ENCODE measurements around the gene ZNF532.

DNA sequence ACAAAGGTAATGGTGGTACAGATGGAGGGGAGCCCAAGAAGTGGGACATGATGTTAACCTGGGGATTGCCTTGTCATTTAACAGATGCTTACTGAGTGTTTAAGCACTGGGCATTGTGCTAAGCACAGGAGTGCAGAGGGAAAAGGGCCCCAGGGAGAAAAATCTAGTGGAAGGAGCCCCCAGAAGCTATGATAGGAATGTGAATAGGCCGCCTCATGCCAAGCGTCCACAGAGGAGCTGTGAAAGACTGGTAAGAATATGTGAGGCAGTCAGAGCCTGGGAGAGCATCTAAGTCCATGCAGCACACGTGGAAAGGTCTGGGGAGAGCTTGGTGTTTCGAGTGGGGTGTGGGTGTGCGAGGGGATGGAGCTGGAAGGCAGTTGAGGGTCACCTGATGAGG is 5.5 kb downstream of the ZNF532 start:
- TF ChIP-seq, protein P1, sequence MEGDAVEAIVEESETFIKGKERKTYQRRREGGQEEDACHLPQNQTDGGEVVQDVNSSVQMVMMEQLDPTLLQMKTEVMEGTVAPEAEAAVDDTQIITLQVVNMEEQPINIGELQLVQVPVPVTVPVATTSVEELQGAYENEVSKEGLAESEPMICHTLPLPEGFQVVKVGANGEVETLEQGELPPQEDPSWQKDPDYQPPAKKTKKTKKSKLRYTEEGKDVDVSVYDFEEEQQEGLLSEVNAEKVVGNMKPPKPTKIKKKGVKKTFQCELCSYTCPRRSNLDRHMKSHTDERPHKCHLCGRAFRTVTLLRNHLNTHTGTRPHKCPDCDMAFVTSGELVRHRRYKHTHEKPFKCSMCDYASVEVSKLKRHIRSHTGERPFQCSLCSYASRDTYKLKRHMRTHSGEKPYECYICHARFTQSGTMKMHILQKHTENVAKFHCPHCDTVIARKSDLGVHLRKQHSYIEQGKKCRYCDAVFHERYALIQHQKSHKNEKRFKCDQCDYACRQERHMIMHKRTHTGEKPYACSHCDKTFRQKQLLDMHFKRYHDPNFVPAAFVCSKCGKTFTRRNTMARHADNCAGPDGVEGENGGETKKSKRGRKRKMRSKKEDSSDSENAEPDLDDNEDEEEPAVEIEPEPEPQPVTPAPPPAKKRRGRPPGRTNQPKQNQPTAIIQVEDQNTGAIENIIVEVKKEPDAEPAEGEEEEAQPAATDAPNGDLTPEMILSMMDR (IDR thresholded peaks at IDR 0.05), result no peak
- no peak for TF ChIP-seq POLR2A (IDR thresholded peaks at IDR 0.05)
